ENCODE results near the gene TUBG1.

GRCh38 chr17:42571435-42572225 lies 37.9 kb upstream of the TUBG1 start:
- TF ChIP-seq CEBPB (IDR thresholded peaks at IDR 0.05), result no peak
- TF ChIP-seq YY1 (IDR thresholded peaks at IDR 0.05; ENCODE audit: low read depth), result no peak; the same call in 1 of the 2 replicates
- TF ChIP-seq, protein P1, sequence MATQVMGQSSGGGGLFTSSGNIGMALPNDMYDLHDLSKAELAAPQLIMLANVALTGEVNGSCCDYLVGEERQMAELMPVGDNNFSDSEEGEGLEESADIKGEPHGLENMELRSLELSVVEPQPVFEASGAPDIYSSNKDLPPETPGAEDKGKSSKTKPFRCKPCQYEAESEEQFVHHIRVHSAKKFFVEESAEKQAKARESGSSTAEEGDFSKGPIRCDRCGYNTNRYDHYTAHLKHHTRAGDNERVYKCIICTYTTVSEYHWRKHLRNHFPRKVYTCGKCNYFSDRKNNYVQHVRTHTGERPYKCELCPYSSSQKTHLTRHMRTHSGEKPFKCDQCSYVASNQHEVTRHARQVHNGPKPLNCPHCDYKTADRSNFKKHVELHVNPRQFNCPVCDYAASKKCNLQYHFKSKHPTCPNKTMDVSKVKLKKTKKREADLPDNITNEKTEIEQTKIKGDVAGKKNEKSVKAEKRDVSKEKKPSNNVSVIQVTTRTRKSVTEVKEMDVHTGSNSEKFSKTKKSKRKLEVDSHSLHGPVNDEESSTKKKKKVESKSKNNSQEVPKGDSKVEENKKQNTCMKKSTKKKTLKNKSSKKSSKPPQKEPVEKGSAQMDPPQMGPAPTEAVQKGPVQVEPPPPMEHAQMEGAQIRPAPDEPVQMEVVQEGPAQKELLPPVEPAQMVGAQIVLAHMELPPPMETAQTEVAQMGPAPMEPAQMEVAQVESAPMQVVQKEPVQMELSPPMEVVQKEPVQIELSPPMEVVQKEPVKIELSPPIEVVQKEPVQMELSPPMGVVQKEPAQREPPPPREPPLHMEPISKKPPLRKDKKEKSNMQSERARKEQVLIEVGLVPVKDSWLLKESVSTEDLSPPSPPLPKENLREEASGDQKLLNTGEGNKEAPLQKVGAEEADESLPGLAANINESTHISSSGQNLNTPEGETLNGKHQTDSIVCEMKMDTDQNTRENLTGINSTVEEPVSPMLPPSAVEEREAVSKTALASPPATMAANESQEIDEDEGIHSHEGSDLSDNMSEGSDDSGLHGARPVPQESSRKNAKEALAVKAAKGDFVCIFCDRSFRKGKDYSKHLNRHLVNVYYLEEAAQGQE (IDR thresholded peaks at IDR 0.05; ENCODE audit: low read depth), result no peak
- no peak for TF ChIP-seq ZBTB7A (IDR thresholded peaks at IDR 0.05; ENCODE audit: low read depth)
- TF ChIP-seq EGR1 (IDR thresholded peaks at IDR 0.05), result no peak

Measured in Ishikawa (cell line).